Kidney epithelial cell (primary cell): ENCODE measurements around the gene POLR2A. TPM values are rescaled to one million over a fixed set of nuclear protein-coding genes. Genes with fewer than 3 reads are reported as not detected.

ENCODE experiments used
- DNase-seq: peaks from one replicate; pipeline ENCODE4 v3.0.0-alpha.2; 2010; ENCODE audit warnings: low read depth
- H3K27me3 ChIP-seq: 2 replicates; pipeline ENCODE4 v1.6.0; 2011; ENCODE audit warnings: low read length; ENCODE audit not compliant: control insufficient read depth, insufficient read depth
- H3K36me3 ChIP-seq: 2 replicates; pipeline ENCODE4 v1.5.1; 2011; ENCODE audit warnings: low read length; ENCODE audit not compliant: control insufficient read depth, insufficient read depth
- H3K4me3 ChIP-seq: 2 replicates; pipeline ENCODE4 v1.5.1; 2011; ENCODE audit warnings: low read depth, mild to moderate bottlenecking, control low read depth, low read length
- total RNA-seq: library from RNA; depleted of rRNA; stranded (reverse); fragments of >200 nt; gene quantifications from 2 replicates; pipeline ENCODE4 v1.2.3, GENCODE V29; 2015
- TF ChIP-seq, protein P1 (sequence below): IDR thresholded peaks from 2 replicates; pipeline ENCODE4 v1.5.1; 2011; ENCODE audit warnings: mild to moderate bottlenecking, moderate library complexity, low read length, control low read depth, inconsistent platforms; ENCODE audit not compliant: insufficient read depth, poor library complexity, severe bottlenecking

Gene POLR2A
- total RNA-seq, 1 donor from 2014 or later, result 56.9 TPM

GRCh38 chr17:7509937-7510336 is 25.8 kb downstream of the POLR2A start:
- no peak overlapping the region for H3K4me3 ChIP-seq
- no peak for DNase-seq
- H3K27me3 ChIP-seq, result no peaks in the 10 kb centered on the region
- TF ChIP-seq, protein P1, sequence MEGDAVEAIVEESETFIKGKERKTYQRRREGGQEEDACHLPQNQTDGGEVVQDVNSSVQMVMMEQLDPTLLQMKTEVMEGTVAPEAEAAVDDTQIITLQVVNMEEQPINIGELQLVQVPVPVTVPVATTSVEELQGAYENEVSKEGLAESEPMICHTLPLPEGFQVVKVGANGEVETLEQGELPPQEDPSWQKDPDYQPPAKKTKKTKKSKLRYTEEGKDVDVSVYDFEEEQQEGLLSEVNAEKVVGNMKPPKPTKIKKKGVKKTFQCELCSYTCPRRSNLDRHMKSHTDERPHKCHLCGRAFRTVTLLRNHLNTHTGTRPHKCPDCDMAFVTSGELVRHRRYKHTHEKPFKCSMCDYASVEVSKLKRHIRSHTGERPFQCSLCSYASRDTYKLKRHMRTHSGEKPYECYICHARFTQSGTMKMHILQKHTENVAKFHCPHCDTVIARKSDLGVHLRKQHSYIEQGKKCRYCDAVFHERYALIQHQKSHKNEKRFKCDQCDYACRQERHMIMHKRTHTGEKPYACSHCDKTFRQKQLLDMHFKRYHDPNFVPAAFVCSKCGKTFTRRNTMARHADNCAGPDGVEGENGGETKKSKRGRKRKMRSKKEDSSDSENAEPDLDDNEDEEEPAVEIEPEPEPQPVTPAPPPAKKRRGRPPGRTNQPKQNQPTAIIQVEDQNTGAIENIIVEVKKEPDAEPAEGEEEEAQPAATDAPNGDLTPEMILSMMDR, result no peak
- H3K36me3 ChIP-seq, result peaks cover 9% of the 10 kb centered on the region

GRCh38 chr17:7511108-7511507 is 26.9 kb downstream of the POLR2A start:
- Histone ChIP-seq H3K4me3 (no peak overlapping the region), H3K27me3 (no peaks in the 10 kb centered on the region), H3K36me3 (peaks cover 9% of the 10 kb centered on the region)
- DNase-seq, result no peak
- TF ChIP-seq, protein P1, result no peak

DNA sequence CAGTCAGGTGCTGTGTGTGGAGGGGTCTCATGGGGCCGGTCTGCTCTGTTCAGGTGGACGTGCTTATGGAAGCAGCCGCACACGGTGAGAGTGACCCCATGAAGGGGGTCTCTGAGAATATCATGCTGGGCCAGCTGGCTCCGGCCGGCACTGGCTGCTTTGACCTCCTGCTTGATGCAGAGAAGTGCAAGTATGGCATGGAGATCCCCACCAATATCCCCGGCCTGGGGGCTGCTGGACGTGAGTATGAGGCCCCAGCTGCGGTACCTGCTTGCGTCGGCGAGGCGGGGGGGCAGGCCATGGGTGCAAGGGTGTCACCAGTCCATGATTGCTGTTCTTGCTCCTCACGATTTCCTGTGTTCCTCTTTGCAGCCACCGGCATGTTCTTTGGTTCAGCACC is 27.9 kb downstream of the POLR2A start:
- Histone ChIP-seq H3K36me3 (peaks cover 9% of the 10 kb centered on the region), H3K27me3 (no peaks in the 10 kb centered on the region), H3K4me3 (no peak overlapping the region)
- no peak for DNase-seq
- TF ChIP-seq, protein P1, result no peak

- no peak for DNase-seq
- Histone ChIP-seq H3K27me3 (no peaks in the 10 kb centered on the region), H3K36me3 (peaks cover 9% of the 10 kb centered on the region), H3K4me3 (no peak overlapping the region)
- TF ChIP-seq, protein P1, result no peak
Measured at GRCh38 chr17:7512824-7513540, 28.8 kb downstream of the POLR2A start.

DNA sequence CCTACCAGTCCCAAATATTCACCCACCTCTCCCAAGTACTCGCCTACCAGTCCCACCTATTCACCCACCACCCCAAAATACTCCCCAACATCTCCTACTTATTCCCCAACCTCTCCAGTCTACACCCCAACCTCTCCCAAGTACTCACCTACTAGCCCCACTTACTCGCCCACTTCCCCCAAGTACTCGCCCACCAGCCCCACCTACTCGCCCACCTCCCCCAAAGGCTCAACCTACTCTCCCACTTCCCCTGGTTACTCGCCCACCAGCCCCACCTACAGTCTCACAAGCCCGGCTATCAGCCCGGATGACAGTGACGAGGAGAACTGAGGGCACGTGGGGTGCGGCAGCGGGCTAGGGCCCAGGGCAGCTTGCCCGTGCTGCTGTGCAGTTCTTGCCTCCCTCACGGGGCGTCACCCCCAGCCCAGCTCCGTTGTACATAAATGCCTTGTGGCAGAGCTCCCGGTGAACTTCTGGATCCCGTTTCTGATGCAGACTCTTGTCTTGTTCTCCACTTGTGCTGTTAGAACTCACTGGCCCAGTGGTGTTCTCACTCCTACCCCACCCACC is 29.8 kb downstream of the POLR2A start:
- no peak for DNase-seq
- H3K4me3 ChIP-seq, result no peak overlapping the region
- H3K27me3 ChIP-seq, result no peaks in the 10 kb centered on the region
- H3K36me3 ChIP-seq, result peaks cover 6% of the 10 kb centered on the region
- TF ChIP-seq, protein P1, result no peak
